ENCODE data around the gene LIN9. TPM values are rescaled to one million over a fixed set of nuclear protein-coding genes. Genes with fewer than 3 reads are reported as not detected.

The LIN9 gene
- total and polyA plus RNA-seq, 2 experiments from 2014 or later: 11.8 to 16.9 TPM

DNA sequence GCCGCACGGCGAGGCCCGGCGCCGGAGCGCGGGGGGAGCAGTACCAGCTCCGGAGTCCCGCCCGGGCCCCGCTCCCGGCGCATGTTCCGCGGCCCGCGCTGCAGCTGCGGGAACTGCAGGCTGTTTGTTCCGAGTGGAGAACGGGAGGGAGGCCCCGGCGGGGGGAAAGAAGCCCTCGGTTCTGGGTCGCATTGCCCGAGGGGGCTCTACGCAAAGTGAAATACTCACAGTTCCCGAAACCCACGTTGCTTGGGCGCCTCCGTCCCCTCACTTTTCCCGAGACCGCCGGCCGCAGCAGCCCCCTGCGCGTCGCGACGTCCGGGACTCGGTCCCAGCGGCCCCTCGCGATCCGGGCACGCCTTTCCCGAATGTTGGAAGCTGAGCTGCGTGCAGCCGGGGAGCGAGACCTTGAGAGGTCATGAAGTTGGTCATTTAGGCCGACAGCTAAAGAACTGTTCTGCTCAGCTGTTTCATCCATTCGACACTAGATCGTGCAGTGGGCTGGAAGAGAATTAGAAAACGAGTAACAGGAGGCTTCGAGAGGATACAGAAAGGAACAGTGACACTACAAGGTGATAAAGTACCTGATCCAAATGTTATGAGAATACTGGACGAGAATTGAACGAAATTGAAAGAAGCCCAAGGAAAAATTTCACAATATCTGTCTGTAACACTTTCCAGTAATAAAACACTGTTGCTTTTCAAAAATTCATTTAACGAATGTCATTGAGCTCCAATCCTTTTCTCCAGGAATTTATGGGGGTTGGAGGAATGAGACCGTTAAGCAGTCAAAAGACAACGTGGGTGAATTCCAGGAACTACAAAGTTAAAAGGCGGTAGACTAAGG lies 657 bp upstream of the LIN9 start:
- H3K36me3 ChIP-seq (ENCODE audit: insufficient read depth): no peaks in the 10 kb centered on the region
- TF ChIP-seq STAT1 (IDR thresholded peaks at IDR 0.05; ENCODE audit: unreplicated experiment) (no peak), EZH2 (IDR thresholded peaks at IDR 0.05; ENCODE audit: low read depth, unreplicated experiment) (no peak), JUNB (IDR thresholded peaks at IDR 0.05; ENCODE audit: unreplicated experiment) (no peak), EZH2phosphoT487 (IDR thresholded peaks at IDR 0.05; ENCODE audit: unreplicated experiment) (no peak), CREB1 (CRISPR knock-in tag; IDR thresholded peaks at IDR 0.05; ENCODE audit: low read depth) (no peak), NANOG (IDR thresholded peaks at IDR 0.05; ENCODE audit: borderline replicate concordance) (no peak), ZNF114 (CRISPR knock-in tag; IDR thresholded peaks at IDR 0.05) (no peak)
- TF ChIP-seq, protein P1, sequence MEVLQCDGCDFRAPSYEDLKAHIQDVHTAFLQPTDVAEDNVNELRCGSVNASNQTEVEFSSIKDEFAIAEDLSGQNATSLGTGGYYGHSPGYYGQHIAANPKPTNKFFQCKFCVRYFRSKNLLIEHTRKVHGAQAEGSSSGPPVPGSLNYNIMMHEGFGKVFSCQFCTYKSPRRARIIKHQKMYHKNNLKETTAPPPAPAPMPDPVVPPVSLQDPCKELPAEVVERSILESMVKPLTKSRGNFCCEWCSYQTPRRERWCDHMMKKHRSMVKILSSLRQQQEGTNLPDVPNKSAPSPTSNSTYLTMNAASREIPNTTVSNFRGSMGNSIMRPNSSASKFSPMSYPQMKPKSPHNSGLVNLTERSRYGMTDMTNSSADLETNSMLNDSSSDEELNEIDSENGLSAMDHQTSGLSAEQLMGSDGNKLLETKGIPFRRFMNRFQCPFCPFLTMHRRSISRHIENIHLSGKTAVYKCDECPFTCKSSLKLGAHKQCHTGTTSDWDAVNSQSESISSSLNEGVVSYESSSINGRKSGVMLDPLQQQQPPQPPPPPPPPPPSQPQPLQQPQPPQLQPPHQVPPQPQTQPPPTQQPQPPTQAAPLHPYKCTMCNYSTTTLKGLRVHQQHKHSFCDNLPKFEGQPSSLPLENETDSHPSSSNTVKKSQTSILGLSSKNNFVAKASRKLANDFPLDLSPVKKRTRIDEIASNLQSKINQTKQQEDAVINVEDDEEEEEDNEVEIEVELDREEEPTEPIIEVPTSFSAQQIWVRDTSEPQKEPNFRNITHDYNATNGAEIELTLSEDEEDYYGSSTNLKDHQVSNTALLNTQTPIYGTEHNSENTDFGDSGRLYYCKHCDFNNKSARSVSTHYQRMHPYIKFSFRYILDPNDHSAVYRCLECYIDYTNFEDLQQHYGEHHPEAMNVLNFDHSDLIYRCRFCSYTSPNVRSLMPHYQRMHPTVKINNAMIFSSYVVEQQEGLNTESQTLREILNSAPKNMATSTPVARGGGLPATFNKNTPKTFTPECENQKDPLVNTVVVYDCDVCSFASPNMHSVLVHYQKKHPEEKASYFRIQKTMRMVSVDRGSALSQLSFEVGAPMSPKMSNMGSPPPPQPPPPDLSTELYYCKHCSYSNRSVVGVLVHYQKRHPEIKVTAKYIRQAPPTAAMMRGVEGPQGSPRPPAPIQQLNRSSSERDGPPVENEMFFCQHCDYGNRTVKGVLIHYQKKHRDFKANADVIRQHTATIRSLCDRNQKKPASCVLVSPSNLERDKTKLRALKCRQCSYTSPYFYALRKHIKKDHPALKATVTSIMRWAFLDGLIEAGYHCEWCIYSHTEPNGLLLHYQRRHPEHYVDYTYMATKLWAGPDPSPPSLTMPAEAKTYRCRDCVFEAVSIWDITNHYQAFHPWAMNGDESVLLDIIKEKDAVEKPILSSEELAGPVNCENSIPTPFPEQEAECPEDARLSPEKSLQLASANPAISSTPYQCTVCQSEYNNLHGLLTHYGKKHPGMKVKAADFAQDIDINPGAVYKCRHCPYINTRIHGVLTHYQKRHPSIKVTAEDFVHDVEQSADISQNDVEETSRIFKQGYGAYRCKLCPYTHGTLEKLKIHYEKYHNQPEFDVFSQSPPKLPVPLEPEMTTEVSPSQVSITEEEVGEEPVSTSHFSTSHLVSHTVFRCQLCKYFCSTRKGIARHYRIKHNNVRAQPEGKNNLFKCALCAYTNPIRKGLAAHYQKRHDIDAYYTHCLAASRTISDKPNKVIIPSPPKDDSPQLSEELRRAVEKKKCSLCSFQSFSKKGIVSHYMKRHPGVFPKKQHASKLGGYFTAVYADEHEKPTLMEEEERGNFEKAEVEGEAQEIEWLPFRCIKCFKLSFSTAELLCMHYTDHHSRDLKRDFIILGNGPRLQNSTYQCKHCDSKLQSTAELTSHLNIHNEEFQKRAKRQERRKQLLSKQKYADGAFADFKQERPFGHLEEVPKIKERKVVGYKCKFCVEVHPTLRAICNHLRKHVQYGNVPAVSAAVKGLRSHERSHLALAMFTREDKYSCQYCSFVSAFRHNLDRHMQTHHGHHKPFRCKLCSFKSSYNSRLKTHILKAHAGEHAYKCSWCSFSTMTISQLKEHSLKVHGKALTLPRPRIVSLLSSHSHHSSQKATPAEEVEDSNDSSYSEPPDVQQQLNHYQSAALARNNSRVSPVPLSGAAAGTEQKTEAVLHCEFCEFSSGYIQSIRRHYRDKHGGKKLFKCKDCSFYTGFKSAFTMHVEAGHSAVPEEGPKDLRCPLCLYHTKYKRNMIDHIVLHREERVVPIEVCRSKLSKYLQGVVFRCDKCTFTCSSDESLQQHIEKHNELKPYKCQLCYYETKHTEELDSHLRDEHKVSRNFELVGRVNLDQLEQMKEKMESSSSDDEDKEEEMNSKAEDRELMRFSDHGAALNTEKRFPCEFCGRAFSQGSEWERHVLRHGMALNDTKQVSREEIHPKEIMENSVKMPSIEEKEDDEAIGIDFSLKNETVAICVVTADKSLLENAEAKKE (CRISPR knock-in tag; IDR thresholded peaks at IDR 0.05): no peak
- TF ChIP-seq, protein P2, sequence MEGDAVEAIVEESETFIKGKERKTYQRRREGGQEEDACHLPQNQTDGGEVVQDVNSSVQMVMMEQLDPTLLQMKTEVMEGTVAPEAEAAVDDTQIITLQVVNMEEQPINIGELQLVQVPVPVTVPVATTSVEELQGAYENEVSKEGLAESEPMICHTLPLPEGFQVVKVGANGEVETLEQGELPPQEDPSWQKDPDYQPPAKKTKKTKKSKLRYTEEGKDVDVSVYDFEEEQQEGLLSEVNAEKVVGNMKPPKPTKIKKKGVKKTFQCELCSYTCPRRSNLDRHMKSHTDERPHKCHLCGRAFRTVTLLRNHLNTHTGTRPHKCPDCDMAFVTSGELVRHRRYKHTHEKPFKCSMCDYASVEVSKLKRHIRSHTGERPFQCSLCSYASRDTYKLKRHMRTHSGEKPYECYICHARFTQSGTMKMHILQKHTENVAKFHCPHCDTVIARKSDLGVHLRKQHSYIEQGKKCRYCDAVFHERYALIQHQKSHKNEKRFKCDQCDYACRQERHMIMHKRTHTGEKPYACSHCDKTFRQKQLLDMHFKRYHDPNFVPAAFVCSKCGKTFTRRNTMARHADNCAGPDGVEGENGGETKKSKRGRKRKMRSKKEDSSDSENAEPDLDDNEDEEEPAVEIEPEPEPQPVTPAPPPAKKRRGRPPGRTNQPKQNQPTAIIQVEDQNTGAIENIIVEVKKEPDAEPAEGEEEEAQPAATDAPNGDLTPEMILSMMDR (conservative IDR thresholded peaks at IDR 0.05; ENCODE audit: low read depth in 2 of 2): no peak
- TF ChIP-seq, protein P3, sequence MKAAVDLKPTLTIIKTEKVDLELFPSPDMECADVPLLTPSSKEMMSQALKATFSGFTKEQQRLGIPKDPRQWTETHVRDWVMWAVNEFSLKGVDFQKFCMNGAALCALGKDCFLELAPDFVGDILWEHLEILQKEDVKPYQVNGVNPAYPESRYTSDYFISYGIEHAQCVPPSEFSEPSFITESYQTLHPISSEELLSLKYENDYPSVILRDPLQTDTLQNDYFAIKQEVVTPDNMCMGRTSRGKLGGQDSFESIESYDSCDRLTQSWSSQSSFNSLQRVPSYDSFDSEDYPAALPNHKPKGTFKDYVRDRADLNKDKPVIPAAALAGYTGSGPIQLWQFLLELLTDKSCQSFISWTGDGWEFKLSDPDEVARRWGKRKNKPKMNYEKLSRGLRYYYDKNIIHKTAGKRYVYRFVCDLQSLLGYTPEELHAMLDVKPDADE (IDR thresholded peaks at IDR 0.05): no peak
- TF ChIP-seq, protein P4, sequence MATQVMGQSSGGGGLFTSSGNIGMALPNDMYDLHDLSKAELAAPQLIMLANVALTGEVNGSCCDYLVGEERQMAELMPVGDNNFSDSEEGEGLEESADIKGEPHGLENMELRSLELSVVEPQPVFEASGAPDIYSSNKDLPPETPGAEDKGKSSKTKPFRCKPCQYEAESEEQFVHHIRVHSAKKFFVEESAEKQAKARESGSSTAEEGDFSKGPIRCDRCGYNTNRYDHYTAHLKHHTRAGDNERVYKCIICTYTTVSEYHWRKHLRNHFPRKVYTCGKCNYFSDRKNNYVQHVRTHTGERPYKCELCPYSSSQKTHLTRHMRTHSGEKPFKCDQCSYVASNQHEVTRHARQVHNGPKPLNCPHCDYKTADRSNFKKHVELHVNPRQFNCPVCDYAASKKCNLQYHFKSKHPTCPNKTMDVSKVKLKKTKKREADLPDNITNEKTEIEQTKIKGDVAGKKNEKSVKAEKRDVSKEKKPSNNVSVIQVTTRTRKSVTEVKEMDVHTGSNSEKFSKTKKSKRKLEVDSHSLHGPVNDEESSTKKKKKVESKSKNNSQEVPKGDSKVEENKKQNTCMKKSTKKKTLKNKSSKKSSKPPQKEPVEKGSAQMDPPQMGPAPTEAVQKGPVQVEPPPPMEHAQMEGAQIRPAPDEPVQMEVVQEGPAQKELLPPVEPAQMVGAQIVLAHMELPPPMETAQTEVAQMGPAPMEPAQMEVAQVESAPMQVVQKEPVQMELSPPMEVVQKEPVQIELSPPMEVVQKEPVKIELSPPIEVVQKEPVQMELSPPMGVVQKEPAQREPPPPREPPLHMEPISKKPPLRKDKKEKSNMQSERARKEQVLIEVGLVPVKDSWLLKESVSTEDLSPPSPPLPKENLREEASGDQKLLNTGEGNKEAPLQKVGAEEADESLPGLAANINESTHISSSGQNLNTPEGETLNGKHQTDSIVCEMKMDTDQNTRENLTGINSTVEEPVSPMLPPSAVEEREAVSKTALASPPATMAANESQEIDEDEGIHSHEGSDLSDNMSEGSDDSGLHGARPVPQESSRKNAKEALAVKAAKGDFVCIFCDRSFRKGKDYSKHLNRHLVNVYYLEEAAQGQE (IDR thresholded peaks at IDR 0.05; ENCODE audit: unreplicated experiment): no peak
- no peaks in the 10 kb centered on the region for H3F3A ChIP-seq (replicated peaks; ENCODE audit: low read depth)
- peak overlapping the region; percentile 3; the same call in 1 of the 2 replicates for H3K27ac Mint-ChIP-seq
- peaks cover 39% of the 10 kb centered on the region for H3K79me2 ChIP-seq (replicated peaks; ENCODE audit: insufficient read depth)
- no peaks in the 10 kb centered on the region for H4K20me1 ChIP-seq (replicated peaks; ENCODE audit: insufficient read depth)
- peaks cover 30% of the 10 kb centered on the region for H3K4me1 ChIP-seq (ENCODE audit: insufficient read depth)
- peak overlapping the region; percentile 75 for H3K4me3 Mint-ChIP-seq
- peaks cover 19% of the 10 kb centered on the region for H3K27me3 ChIP-seq (ENCODE audit: insufficient read depth)
- ATAC-seq: peak; percentile 12
- H2AFZ ChIP-seq: peak overlapping the region; percentile 94
- no peak overlapping the region for H3K27ac ChIP-seq (ENCODE audit: low read depth)
- peak overlapping the region; percentile 89 for H3K4me2 ChIP-seq
- peak overlapping the region; percentile 96 for H3K4me3 ChIP-seq
- H3K9me3 Mint-ChIP-seq: no peaks in the 10 kb centered on the region
- DNase-seq (ENCODE audit: low spot score): peak; percentile 40
- no peaks in the 10 kb centered on the region; the same call in 2 of the 3 replicates for H3K36me3 Mint-ChIP-seq (ENCODE audit: low read depth)
- 0 out of 2 replicates have a peak, but pooled peaks cover 3% of the 10 kb centered on the region for H3K9me2 ChIP-seq (ENCODE audit: insufficient read depth)
- peaks cover 13% of the 10 kb centered on the region for H3K27me3 Mint-ChIP-seq (ENCODE audit: insufficient read depth, low read depth, poor library complexity)
- H3K4me1 Mint-ChIP-seq: peaks cover 31% of the 10 kb centered on the region

All from GM23338 (cell line).